PC-9 (cell line): ENCODE data around the gene ARHGEF12.

Source experiments
- EZH2 ChIP-seq: fragments of 200-600 bp; sonication (generic); IDR thresholded peaks from 2 replicates; pipeline ENCODE4 v1.8.0; 2017; ENCODE audit warnings: antibody characterized with exemption, low read depth
- TF ChIP-seq, protein P1 (sequence below): fragments of 200-600 bp; sonication (generic); conservative IDR thresholded peaks from 2 replicates; pipeline ENCODE4 v1.6.1; 2017; ENCODE audit warnings: mixed run types, antibody characterized with exemption, mild to moderate bottlenecking, moderate library complexity

DNA sequence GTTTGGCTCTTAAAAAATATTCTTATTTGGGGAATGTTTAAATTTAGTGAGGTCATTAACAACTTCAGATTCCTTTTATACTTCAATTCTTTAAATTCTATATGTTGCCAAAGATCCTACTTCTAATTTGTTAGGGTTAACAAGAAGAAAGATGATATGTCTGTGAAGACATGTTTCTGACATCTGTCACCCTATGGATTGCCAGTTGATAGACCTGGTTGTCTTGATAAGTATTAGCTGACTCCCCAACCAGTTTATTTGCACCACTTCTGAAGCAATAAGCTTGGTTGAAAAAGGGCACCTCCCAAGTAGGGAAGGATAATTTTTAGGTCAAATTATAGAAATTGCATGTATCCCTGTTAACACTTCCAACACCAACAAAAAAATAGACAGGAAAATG, 29.3 kb downstream of the ARHGEF12 start:
- TF ChIP-seq, protein P1, sequence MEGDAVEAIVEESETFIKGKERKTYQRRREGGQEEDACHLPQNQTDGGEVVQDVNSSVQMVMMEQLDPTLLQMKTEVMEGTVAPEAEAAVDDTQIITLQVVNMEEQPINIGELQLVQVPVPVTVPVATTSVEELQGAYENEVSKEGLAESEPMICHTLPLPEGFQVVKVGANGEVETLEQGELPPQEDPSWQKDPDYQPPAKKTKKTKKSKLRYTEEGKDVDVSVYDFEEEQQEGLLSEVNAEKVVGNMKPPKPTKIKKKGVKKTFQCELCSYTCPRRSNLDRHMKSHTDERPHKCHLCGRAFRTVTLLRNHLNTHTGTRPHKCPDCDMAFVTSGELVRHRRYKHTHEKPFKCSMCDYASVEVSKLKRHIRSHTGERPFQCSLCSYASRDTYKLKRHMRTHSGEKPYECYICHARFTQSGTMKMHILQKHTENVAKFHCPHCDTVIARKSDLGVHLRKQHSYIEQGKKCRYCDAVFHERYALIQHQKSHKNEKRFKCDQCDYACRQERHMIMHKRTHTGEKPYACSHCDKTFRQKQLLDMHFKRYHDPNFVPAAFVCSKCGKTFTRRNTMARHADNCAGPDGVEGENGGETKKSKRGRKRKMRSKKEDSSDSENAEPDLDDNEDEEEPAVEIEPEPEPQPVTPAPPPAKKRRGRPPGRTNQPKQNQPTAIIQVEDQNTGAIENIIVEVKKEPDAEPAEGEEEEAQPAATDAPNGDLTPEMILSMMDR = no peak
- TF ChIP-seq EZH2 = no peak
